Loucy (cell line): ENCODE data around the gene GOLGA7B.

Source experiments
- H2AFZ ChIP-seq: fragments of 200-600 bp; sonication (generic); 2 replicates; pipeline ENCODE4 v1.6.0; 2016; ENCODE audit warnings: antibody characterized with exemption, mild to moderate bottlenecking, low read length, moderate library complexity
- H3F3A ChIP-seq: fragments of 200-600 bp; 2 replicates; pipeline ENCODE4 v1.6.0; 2016; ENCODE audit warnings: antibody characterized with exemption, low read depth, mild to moderate bottlenecking
- H3K27me3 ChIP-seq: fragments of 200-600 bp; sonication (generic); 2 replicates; pipeline ENCODE4 v1.6.1; 2014; ENCODE audit warnings: low read length, mild to moderate bottlenecking; ENCODE audit not compliant: insufficient read depth, poor library complexity, severe bottlenecking
- H3K36me3 ChIP-seq: fragments of 200-600 bp; sonication (generic); 2 replicates; pipeline ENCODE4 v1.6.1; 2016; ENCODE audit warnings: low read length; ENCODE audit not compliant: insufficient read depth
- H3K4me1 ChIP-seq: fragments of 200-600 bp; sonication (generic); 2 replicates; pipeline ENCODE4 v1.5.1; 2014; ENCODE audit warnings: low read length, mild to moderate bottlenecking; ENCODE audit not compliant: insufficient read depth, poor library complexity, severe bottlenecking
- H3K4me2 ChIP-seq: fragments of 200-600 bp; sonication (generic); 2 replicates; pipeline ENCODE4 v1.6.0; 2014; ENCODE audit warnings: antibody characterized with exemption, low read length, low read depth, mild to moderate bottlenecking; ENCODE audit not compliant: poor library complexity, severe bottlenecking
- H3K4me3 ChIP-seq: fragments of 200-600 bp; sonication (generic); 2 replicates; pipeline ENCODE4 v1.5.1; 2014; ENCODE audit warnings: low read length, mild to moderate bottlenecking, mixed read lengths; ENCODE audit not compliant: poor library complexity, severe bottlenecking
- H3K79me2 ChIP-seq: fragments of 200-600 bp; sonication (generic); 2 replicates; pipeline ENCODE4 v1.6.1; 2014; ENCODE audit warnings: low read length; ENCODE audit not compliant: insufficient read depth
- H3K9ac ChIP-seq: fragments of 200-600 bp; sonication (generic); 2 replicates; pipeline ENCODE4 v1.6.0; 2014; ENCODE audit warnings: mild to moderate bottlenecking, low read depth, low read length, moderate library complexity; ENCODE audit not compliant: poor library complexity, severe bottlenecking
- H3K9me2 ChIP-seq: fragments of 200-600 bp; sonication (generic); replicated peaks from 2 replicates; pipeline ENCODE4 v1.6.1; 2016; ENCODE audit warnings: low read depth, low read length, mixed read lengths
- H3K9me3 ChIP-seq: fragments of 200-600 bp; sonication (generic); 2 replicates; pipeline ENCODE4 v1.6.1; 2014; ENCODE audit warnings: mild to moderate bottlenecking, antibody characterized with exemption, low read length, low read depth; ENCODE audit not compliant: insufficient read depth
- H4K20me1 ChIP-seq: fragments of 200-600 bp; sonication (generic); 2 replicates; pipeline ENCODE4 v1.6.0; 2014; ENCODE audit warnings: antibody characterized with exemption, low read length, mild to moderate bottlenecking; ENCODE audit not compliant: insufficient read depth, poor library complexity, severe bottlenecking
- EZH2phosphoT487 ChIP-seq: fragments of 200-600 bp; IDR thresholded peaks from 2 replicates; pipeline ENCODE4 v1.6.1; 2018; ENCODE audit warnings: antibody characterized with exemption, mild to moderate bottlenecking, moderate library complexity, borderline replicate concordance
- TF ChIP-seq, protein P1 (sequence below): fragments of 200-600 bp; sonication (generic); conservative IDR thresholded peaks from 2 replicates; pipeline ENCODE4 v1.5.1; 2014; ENCODE audit warnings: mild to moderate bottlenecking, antibody characterized with exemption, low read length

The GOLGA7B gene

DNA sequence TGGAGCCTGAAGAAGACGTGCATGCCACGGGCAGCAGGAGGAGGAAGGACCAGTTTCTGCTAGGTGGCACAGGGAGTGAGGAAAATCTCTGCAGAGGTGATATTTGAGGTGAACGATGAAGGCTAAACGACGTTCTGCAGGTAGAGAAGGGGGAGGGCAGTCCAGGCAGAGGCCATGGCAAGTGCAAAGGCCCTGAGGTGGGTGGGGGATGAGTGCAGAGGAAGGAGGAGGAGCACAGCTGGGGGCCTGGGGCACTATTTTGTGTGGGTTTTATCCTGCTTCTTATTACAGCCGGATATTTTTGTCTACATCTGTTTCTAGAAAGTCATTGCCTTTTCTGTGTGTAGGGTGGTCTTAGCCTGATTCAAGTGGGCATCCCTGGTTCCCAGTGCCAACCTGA is 57.6 kb downstream of the GOLGA7B start:
- H3K9ac ChIP-seq: no peak overlapping the region
- H3K36me3 ChIP-seq: no peaks in the 10 kb centered on the region
- H3K9me2 ChIP-seq: no peaks in the 10 kb centered on the region
- no peaks in the 10 kb centered on the region for H3K9me3 ChIP-seq
- H3K27me3 ChIP-seq: no peaks in the 10 kb centered on the region
- no peaks in the 10 kb centered on the region for H3F3A ChIP-seq
- H4K20me1 ChIP-seq: no peaks in the 10 kb centered on the region
- H3K4me2 ChIP-seq: no peak overlapping the region
- no peaks in the 10 kb centered on the region for H3K79me2 ChIP-seq
- no peak overlapping the region for H2AFZ ChIP-seq
- TF ChIP-seq, protein P1, sequence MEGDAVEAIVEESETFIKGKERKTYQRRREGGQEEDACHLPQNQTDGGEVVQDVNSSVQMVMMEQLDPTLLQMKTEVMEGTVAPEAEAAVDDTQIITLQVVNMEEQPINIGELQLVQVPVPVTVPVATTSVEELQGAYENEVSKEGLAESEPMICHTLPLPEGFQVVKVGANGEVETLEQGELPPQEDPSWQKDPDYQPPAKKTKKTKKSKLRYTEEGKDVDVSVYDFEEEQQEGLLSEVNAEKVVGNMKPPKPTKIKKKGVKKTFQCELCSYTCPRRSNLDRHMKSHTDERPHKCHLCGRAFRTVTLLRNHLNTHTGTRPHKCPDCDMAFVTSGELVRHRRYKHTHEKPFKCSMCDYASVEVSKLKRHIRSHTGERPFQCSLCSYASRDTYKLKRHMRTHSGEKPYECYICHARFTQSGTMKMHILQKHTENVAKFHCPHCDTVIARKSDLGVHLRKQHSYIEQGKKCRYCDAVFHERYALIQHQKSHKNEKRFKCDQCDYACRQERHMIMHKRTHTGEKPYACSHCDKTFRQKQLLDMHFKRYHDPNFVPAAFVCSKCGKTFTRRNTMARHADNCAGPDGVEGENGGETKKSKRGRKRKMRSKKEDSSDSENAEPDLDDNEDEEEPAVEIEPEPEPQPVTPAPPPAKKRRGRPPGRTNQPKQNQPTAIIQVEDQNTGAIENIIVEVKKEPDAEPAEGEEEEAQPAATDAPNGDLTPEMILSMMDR: no peak
- TF ChIP-seq EZH2phosphoT487: no peak
- H3K4me1 ChIP-seq: no peaks in the 10 kb centered on the region
- H3K4me3 ChIP-seq: no peak overlapping the region

DNA sequence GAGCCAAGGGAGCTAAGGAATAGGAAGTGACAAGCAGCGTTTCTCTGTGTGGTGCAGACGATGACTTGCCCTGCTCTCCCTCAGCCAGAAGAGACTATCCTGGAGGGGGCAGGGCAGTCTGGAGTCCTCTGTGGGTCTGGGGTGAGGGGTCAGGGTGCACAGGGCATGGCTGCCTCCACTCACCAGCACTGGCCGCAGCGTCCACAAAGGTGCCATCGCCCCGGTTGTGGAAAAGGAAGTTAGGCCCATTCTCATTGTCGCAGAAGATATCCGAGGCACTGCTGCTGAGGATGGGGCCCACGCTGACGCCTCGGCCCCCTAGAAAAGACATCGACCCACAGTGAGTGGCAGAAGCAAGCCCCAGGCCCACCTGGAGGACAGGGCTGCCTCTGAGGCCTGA is 58.2 kb downstream of the GOLGA7B start:
- H3K9me2 ChIP-seq: no peaks in the 10 kb centered on the region
- no peaks in the 10 kb centered on the region for H3K79me2 ChIP-seq
- no peaks in the 10 kb centered on the region for H3K27me3 ChIP-seq
- no peaks in the 10 kb centered on the region for H4K20me1 ChIP-seq
- no peak overlapping the region for H3K4me2 ChIP-seq
- H3F3A ChIP-seq: no peaks in the 10 kb centered on the region
- no peak overlapping the region for H3K4me3 ChIP-seq
- H3K9me3 ChIP-seq: no peaks in the 10 kb centered on the region
- H3K36me3 ChIP-seq: no peaks in the 10 kb centered on the region
- no peaks in the 10 kb centered on the region for H3K4me1 ChIP-seq
- no peak overlapping the region for H2AFZ ChIP-seq
- H3K9ac ChIP-seq: no peak overlapping the region
- TF ChIP-seq, protein P1: no peak
- TF ChIP-seq EZH2phosphoT487: no peak

DNA sequence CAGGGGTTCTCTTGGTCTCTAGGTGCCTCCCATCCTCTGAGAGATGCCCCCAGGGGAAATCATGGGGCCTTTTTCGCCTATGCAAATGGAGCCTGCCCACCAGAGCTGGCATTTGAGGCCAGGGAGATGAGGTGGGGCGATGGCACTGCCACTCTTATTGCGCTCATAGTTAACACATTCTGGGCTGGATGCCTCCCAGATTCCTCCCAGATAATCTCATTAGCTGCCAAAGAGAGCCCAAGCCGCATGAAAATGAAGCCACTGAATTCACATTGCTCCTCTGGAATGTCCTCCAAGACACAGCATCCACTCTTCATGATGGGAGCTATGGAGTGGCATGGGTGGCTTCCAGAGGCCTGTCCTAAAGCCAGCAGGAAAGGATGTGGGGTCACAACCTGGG is 61.0 kb downstream of the GOLGA7B start:
- Histone ChIP-seq H3F3A (no peaks in the 10 kb centered on the region), H4K20me1 (no peaks in the 10 kb centered on the region), H3K4me1 (no peaks in the 10 kb centered on the region), H3K9ac (no peak overlapping the region), H3K36me3 (no peaks in the 10 kb centered on the region), H2AFZ (no peak overlapping the region), H3K9me3 (no peaks in the 10 kb centered on the region), H3K4me3 (no peak overlapping the region), H3K79me2 (no peaks in the 10 kb centered on the region), H3K9me2 (no peaks in the 10 kb centered on the region), H3K4me2 (no peak overlapping the region), H3K27me3 (no peaks in the 10 kb centered on the region)
- TF ChIP-seq, protein P1: no peak
- TF ChIP-seq EZH2phosphoT487: no peak
